ENCODE data around the gene DENND2A. TPM values are rescaled to one million over a fixed set of nuclear protein-coding genes. Genes with fewer than 3 reads are reported as not detected.
A peak's percentile ranks its signal among the peaks of the same experiment; 100 is the strongest.

The DENND2A gene
- total RNA-seq, 1 donor from 2014 or later = 25.4 TPM

- TF ChIP-seq, protein P1, sequence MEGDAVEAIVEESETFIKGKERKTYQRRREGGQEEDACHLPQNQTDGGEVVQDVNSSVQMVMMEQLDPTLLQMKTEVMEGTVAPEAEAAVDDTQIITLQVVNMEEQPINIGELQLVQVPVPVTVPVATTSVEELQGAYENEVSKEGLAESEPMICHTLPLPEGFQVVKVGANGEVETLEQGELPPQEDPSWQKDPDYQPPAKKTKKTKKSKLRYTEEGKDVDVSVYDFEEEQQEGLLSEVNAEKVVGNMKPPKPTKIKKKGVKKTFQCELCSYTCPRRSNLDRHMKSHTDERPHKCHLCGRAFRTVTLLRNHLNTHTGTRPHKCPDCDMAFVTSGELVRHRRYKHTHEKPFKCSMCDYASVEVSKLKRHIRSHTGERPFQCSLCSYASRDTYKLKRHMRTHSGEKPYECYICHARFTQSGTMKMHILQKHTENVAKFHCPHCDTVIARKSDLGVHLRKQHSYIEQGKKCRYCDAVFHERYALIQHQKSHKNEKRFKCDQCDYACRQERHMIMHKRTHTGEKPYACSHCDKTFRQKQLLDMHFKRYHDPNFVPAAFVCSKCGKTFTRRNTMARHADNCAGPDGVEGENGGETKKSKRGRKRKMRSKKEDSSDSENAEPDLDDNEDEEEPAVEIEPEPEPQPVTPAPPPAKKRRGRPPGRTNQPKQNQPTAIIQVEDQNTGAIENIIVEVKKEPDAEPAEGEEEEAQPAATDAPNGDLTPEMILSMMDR (conservative IDR thresholded peaks at IDR 0.05) = no peak
- H3K9me3 Mint-ChIP-seq = no peaks in the 10 kb centered on the region
- peaks cover 16% of the 10 kb centered on the region for H3K36me3 Mint-ChIP-seq
- peak overlapping the region; percentile 86 for H3K27ac Mint-ChIP-seq
- peaks cover 22% of the 10 kb centered on the region for H3K4me1 Mint-ChIP-seq (ENCODE audit: unreplicated experiment)
- H3K27me3 Mint-ChIP-seq = no peaks in the 10 kb centered on the region
- no peak for DNase-seq (ENCODE audit: extremely low spot score, unreplicated experiment)
- peak overlapping the region; percentile 67 for H3K4me3 Mint-ChIP-seq
Measured at GRCh38 chr7:140675726-140676125, 35.1 kb upstream of the DENND2A start.

GRCh38 chr7:140674899-140675701 lies 34.5 kb upstream of the DENND2A start:
- H3K27me3 Mint-ChIP-seq = no peaks in the 10 kb centered on the region
- DNase-seq (ENCODE audit: extremely low spot score, unreplicated experiment) = no peak
- H3K9me3 Mint-ChIP-seq = no peaks in the 10 kb centered on the region
- H3K4me3 Mint-ChIP-seq = peak overlapping the region; percentile 90
- H3K36me3 Mint-ChIP-seq = peaks cover 13% of the 10 kb centered on the region
- H3K27ac Mint-ChIP-seq = peak overlapping the region; percentile 86
- peaks cover 22% of the 10 kb centered on the region for H3K4me1 Mint-ChIP-seq (ENCODE audit: unreplicated experiment)
- TF ChIP-seq, protein P1 (conservative IDR thresholded peaks at IDR 0.05) = peak; percentile 58

GRCh38 chr7:140674356-140674800 lies 33.8 kb upstream of the DENND2A start:
- H3K4me1 Mint-ChIP-seq (ENCODE audit: unreplicated experiment) = peaks cover 22% of the 10 kb centered on the region
- no peaks in the 10 kb centered on the region for H3K27me3 Mint-ChIP-seq
- H3K27ac Mint-ChIP-seq = peak overlapping the region; percentile 86
- TF ChIP-seq, protein P1 (conservative IDR thresholded peaks at IDR 0.05) = no peak
- peaks cover 13% of the 10 kb centered on the region for H3K36me3 Mint-ChIP-seq
- H3K4me3 Mint-ChIP-seq = peak overlapping the region; percentile 90
- DNase-seq (ENCODE audit: extremely low spot score, unreplicated experiment) = no peak
- H3K9me3 Mint-ChIP-seq = no peaks in the 10 kb centered on the region

DNA sequence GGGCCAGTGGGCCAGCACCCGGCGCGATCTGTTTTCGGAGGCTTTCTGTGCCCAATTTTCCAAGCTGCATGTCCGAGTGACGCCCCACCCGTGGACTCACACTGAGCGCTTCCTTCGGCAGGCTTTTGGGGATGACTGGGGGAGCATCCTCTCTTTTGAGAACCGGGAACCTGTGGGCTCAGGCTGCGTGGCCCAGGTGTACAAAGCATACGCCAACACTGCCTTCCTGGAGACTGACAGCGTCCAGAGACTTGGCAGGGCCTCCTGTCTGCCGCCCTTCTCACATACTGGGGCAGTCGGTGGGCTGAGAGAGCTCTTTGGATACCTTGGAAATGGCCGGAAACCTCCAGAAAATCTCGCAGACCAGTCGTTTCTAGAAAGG lies 33.2 kb upstream of the DENND2A start:
- TF ChIP-seq, protein P1 (conservative IDR thresholded peaks at IDR 0.05) = no peak
- Mint-ChIP-seq H3K9me3 (no peaks in the 10 kb centered on the region), H3K4me1 (ENCODE audit: unreplicated experiment) (peaks cover 22% of the 10 kb centered on the region), H3K27me3 (no peaks in the 10 kb centered on the region), H3K27ac (peak overlapping the region; percentile 86), H3K4me3 (peak overlapping the region; percentile 90), H3K36me3 (peaks cover 9% of the 10 kb centered on the region)
- DNase-seq (ENCODE audit: extremely low spot score, unreplicated experiment) = no peak

- no peak for DNase-seq (ENCODE audit: extremely low spot score, unreplicated experiment)
- Mint-ChIP-seq H3K27ac (peak overlapping the region; percentile 86), H3K4me3 (peak overlapping the region; percentile 90), H3K27me3 (no peaks in the 10 kb centered on the region), H3K9me3 (no peaks in the 10 kb centered on the region), H3K4me1 (ENCODE audit: unreplicated experiment) (peaks cover 22% of the 10 kb centered on the region), H3K36me3 (peaks cover 7% of the 10 kb centered on the region)
- TF ChIP-seq, protein P1 (conservative IDR thresholded peaks at IDR 0.05) = no peak
Measured at GRCh38 chr7:140673063-140673773, 32.6 kb upstream of the DENND2A start.
